G401 (cell line): Measurements from ENCODE around the gene KCNT2. TPM values are rescaled to one million over a fixed set of nuclear protein-coding genes. Genes with fewer than 3 reads are reported as not detected.

ENCODE experiments used
- DNase-seq: peaks from one replicate; pipeline ENCODE4 v3.0.0-alpha.2; 2015; ENCODE audit warnings: low spot score
- in situ Hi-C: cut with HindIII; loops from 2 replicates; pipeline ENCODE4 v1.10.0; 2016; ENCODE audit warnings: low sequenced_read_pairs, mixed read lengths
- total RNA-seq: library from RNA; depleted of rRNA; stranded (reverse); fragments of >200 nt; shearing (Covaris generic); gene quantifications from 2 replicates; pipeline ENCODE4 v1.2.3, GENCODE V29; 2014

KCNT2 gene
- total RNA-seq, 1 experiment from 2014 or later: 0.92 TPM

DNA sequence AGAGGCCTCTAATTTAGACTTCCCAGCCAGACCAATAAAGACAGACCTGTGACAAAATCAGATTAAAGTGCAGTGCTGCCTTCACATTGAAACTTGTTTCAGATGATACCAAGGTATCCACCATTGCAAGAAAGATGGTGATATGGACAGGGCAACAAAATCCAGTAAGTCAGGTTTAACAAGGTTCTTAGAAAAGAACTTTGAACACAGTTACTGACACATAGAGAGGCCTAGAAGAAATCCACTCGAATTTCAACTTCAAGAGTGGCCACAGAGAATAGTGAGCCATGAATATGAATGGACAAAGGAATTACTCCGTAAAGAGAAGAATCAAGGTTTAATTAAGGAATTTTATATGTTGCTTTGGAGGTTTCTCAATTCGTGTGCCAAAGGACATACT is 230.4 kb downstream of the KCNT2 start:
- no peak for DNase-seq
- in situ Hi-C loops: no loop called here

DNA sequence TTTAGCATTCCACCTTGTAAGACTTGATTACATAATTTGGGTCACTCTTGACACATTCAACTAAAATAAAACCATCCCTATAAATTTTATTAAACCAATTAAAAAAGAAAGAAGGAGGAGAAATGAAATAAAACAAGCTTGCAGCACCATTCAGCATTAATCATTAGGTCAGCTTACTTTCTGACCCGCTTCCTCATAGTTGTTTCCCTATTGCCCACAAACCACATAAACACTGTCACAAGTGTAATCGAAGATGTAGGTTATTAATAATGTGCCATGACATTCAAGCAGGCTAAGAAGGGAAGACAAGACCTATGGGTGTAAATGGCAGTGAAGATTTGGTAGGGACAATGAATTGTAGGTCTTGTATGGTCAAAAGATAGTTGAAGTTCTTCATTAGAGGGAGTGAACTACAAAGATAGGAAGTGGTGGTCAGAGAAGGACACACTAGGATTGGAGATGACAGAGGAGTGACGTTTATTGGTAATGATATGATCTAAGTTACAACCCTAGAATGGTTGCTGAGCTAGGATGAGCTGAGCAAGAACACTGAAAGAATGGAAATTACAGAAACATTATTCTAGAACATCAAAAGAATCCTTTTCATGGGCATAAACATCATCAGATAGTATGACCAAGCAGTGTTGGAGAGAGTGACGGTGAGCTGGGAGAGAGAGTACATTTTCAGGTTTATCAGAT is 231.5 kb downstream of the KCNT2 start:
- no peak for DNase-seq
- in situ Hi-C loops: no loop called here

DNA sequence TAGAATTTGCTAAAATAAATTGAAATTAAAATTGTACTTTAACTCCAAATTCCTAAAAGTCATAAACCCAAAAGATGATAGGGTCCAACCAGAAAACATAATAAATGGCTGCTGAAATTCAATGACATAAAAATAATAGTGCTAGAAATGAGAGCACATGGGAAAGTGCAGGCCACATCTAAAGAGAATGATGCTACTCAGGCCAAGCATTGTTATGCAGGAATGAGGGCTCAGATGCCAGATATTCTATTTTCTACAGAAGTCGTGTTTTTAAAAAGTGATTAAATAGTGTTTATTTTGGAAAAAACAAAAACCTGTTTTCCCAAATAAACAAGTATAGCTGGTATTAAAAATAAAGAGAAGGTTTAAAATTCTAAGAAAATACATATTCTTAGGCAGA is 234.4 kb downstream of the KCNT2 start:
- in situ Hi-C loops: no loop called here
- DNase-seq: no peak

DNA sequence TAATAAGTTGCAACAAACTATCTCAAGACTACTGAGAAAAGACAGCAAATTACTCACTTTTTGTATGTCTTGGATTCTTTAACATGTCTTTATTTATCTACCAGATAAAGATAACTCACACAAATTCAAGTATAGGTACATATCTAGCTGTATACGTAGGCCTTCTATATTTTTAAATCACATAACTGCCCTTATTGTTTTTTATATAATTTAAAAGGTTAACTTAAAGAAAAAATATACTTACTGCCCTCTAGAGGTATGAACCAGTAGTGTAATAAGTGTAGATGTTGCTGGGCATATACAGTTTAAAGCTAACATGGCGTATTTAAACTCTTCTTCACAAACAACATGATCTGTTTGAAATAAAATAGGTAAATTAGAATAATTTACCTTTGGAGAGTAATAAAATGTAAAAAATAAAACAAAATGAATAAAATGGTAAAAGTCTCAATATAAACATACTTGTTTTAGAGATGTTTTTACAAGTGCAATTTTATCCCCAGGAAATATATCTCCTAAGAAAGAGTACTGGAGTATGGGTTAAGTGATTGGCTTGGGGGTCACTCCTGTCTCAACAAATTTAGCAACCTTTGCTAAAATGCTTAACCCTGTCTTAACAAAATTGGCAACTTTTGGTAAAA is 235.2 kb downstream of the KCNT2 start:
- peak; percentile 8 for DNase-seq
- in situ Hi-C loops: no loop called here

DNA sequence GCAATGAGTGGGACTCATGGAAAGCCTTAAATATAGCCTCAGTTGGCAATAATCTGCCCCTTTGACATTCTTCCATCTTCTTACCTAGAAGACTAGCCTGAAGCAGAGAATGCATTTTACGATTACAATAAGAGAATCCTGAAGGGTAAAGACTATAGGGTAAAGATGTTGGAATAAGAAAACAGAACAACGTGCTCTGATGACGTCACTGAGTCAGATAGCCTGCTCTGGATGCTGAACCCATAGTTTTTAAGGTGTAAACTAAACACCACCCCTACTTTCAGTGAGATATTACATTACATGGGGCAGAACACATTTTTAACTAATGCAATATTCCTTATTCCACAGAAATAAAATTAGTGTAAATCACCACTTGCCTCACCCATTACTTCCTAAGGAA is 240.4 kb downstream of the KCNT2 start:
- no peak for DNase-seq
- in situ Hi-C loops: no loop called here

DNA sequence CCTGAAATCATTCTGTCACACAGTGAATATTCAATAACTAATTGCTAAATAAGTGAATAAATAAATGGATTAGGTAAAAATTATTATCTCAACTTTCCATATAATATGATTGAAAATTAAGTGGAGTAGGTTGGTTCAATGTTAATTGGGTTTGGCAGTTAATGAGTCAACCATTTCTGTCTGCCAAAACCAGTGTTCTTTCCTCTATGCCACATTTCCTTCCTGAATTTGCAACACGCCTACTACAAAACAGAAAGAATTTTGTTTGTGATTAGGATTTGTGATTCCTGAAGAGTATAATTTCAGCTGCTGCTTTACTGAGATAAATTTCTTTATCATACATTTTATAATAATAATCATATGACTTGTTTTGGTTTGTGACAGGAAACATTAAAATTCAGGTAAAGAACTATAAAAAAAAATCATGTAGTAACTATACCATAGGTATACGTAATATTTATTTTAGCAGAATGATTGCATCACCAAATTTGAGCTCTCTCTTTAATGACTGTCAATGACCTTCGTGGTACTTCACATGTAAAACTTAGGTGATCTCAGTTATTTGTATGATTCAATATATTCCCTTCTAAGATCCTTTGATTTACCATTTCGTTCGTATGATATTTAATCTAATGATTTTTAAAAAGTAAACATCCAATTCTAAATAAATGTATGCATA is 241.3 kb downstream of the KCNT2 start:
- in situ Hi-C loops: no loop called here
- DNase-seq: no peak

DNA sequence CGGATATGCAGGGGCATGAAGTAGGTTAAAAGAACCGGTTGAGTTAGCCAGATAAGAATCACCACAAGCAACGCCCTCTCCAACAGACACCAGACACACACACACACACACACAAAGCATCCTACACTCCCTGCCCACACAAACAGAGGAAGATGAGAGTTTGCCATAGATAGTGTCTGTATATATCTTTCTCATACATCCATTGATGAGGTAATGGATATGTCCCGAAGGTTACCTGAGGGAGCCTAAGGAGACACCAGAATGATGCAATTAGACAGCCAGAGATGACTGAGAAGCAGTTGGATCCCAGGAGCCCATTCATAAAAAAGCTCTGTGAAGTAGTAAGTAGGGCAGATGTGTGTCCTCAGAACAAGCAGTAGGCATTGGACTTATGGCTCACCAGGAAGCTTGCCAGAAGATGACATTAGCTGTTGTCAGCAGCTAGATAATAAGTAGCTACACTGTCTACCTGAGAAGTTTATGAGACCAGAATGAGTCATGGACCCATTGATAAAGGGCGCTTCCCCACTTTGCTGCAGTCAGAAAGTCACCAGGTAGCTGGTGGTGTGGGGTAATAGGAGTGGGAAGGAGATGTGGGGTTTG is 247.0 kb downstream of the KCNT2 start:
- no peak for DNase-seq
- in situ Hi-C loops: no loop called here

DNA sequence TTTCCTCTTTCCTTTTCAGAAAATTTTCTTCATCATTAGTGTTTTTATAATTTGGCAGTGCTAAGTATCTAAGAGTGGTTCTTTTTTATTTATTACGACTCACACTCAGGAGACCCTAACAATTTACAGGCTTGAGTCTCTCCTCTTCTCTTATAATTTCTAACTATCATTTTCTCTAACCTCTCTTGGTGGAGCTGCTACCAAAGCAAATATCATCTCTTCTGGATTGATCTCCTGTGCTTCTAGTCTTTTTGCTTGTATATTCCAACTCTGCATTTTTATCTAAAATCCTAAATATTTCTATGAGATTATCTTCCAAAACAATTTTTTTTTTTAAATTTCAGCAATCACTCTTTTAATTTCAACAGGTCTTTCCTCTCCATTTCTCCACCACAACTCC is 250.3 kb downstream of the KCNT2 start:
- no peak for DNase-seq
- in situ Hi-C loops: no loop called here

DNA sequence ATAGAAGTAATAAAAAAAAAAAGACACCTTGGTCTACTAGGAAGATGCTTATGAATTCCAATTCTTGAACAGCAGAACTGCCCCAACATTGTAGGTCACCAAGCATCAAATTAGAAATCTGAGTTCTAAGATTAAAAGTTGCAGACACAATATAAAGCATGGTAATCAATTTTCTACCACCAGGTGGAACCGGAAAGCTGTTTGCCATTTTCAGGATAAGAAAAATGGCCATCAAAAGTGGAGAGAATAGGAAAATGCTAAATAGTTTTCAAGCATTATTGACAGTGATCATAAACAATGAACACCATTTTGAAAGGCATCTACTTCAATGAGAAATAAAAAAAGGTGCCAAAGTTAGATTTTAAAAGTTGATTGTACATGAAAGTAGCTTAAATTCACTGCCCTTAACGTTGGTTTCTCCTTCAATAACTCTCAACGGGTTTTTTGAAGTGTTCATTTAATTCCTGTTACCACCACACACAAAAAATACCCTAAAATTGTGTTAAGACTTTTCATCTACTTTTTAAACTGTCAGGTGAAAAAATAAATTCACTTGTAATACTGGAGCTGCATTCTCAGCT is 252.9 kb downstream of the KCNT2 start:
- in situ Hi-C loops: no loop called here
- peak; percentile 8 for DNase-seq

DNA sequence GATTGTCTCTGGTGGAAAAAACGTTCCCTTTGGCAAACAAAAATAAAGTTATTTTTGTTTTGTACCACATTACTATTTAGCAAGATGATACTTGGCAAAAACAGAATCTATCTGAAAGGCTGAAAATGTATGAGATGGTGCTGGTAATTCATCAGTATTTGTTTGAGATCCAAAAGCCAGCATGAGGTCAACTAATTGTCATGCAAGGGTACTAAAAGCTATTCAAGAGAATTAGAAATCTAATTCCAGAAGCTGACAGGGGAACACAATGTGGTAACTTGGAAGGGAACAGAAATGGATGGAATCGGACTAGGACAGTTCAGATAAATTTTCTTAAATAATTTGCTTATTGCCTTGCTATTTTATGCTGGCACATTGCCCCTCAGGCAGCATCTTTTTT is 263.8 kb downstream of the KCNT2 start:
- in situ Hi-C loops: no loop called here
- peak; percentile 17 for DNase-seq

DNA sequence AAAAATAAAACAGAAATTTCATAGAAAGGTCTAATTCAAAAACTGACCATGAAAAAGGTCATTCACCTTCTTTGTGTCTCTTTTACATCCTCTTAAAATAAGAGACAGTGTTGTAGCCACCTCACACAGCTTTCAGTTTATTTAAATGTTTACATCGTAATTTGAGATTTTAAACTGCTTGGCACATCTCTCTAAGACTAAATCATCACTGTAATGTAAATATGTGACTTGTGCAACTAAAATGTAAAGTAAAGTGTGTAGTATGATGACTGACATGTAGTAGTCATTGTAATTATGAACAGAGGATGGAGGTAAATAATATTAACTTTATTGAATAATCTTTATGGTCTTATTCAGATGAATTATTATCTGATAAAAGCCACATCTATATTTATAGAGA is 283.9 kb downstream of the KCNT2 start:
- no peak for DNase-seq
- in situ Hi-C loops: no loop called here

DNA sequence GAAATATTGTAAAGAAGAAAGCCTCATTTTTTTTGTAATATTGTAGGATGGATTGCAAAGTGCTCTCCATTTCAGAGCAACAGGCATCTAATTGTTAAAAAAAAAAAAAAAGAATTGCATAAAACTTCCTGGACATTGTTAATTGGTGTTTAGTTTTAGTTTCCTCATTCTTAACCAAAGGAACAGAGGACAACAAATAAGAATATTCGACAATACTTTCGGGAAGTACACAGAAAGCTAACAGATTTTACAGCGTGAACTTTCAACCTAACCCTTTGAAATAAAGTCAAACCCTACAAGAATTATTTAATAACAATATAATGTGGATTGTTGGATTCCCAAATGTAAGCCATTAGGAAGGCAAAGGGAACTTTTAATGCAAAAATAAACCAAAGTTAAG is 284.4 kb downstream of the KCNT2 start:
- in situ Hi-C loops: no loop called here
- DNase-seq: no peak

DNA sequence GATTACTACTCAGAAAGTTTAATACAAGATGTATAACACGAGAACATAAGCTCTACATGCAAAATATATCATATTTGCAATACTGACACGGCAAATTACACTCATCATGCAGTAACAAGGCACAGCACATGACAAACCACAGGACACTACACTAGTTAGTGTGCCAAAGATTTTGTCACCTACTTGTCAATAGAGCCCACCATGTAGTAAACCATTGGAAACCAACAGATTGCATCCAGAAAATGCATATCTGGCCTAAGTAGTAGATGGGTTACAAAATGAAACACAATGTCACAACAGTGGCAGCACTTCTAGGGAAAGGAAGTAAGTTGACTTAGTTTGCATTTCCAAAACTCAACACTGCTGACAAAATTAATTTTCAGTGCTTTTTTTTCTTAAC is 288.9 kb downstream of the KCNT2 start:
- in situ Hi-C loops: no loop called here
- no peak for DNase-seq

DNA sequence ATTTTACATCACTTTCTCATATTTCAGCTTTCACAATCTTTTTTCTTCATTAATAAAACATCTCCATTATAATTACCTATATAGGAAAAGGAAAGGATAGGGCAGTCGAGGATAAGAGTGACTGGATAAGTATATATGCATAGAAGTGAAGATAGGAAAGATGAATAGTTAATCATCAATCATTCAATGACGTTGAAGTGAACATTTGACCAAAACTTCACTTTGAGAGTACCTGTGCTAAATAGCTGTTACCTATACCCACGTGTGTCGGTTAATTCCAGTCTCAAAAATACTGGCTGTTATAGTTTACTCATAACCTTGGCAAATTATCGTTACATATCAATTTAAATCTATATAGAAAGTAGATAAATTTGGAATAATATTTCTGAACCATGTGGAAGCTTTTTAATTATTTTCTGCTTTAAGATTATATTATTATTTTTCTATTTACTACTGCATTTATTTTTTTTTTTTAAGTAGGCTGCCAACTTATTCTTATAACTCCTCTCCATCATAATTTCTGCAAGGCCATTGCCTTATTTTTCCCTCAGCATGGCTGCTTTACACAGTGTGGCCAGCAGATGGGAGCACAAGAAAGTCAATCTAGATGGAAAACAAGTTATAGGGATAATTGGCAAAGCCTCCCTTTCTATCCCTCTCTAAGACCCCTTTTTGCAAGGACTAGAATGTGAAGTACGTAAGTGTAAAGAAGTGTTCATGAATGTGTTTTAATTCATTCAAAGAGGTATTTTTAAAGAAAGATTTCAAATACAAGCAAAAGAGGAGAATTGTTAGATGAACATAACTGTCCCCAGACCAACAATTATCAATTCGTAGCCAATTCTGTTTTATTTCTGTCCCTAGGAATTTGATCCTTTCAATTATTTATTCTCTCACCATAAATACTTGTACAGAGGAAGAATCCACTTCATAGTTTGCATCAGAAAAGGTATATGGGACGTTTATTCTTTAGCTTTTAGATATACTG is 290.4 kb downstream of the KCNT2 start:
- in situ Hi-C loops: no loop called here
- DNase-seq: peak; percentile 16

DNA sequence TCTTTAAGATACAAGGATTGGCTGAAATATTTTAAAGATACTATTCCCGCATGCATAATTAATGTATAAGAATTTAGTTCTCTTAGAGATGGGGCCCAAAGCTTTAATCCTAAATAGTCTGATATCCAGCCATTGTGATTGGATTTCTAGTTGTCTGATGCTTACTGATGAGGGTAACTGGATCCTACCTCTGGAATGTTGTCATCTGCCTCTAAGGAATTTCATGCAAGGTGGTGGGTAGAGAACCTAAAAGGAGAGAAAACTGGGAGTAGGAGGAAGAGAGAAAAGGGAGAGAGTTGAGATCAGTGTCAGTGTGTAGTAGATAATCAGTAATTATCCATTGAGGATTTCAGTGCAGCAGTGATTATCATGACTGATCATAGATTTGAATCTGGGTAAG is 295.5 kb downstream of the KCNT2 start:
- DNase-seq: no peak
- in situ Hi-C loops: no loop called here

DNA sequence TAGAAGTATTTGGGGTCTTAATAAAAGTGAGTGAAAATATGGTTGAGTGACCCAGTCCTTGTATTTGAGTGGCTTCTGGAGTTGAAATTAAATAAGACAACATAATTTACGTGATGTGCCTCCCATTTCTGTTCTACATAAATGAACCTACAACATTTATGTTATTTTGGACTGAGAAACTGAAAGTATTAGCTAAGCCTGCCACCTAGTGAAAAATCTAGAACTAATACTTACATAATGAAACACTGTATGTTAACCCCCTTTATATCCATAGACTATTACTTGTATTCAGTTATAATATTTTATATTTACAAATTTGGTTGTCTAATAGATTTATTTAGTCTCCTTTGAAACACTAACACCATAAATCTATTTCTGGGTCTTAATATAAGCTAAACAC is 298.9 kb downstream of the KCNT2 start:
- DNase-seq: peak; percentile 13
- in situ Hi-C loops: no loop called here

DNA sequence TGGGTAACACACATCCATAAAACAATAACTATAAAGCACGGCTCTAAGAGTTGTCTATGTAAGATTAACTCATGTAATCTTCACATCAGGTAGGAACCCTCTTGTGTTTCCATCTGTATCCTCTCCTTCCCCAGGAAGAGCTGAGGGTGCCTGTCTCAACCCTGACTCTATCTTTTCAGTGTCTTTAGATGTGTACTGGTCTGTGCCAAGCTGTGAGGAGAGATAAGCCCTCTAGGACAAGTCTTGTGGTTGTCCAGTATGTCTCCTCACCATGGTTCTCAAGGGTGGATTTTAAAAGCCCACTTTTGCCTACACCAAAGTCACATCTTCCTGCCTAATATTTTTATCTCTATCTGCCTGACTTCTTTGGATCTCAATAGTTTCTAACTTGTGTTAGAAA is 300.1 kb downstream of the KCNT2 start:
- in situ Hi-C loops: no loop called here
- DNase-seq: no peak

DNA sequence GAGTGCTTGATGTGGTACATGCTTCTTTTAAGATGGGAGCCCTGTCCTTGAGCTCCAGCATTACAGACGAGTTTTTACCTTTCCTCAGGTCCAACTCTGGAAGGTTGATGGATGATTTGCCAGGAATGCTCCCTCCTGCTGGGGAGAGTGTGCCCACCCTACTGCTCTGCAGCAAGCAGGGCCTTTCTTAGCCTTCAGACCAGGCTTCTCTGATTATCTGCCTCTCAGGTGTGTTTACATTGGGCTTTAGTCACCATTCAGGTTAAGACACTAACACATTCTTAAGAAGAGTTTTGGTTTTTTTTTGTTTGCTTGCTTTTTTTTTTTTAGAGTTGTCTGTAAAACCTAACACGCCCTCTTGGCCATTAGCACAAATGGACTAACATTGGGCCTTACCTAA is 301.8 kb downstream of the KCNT2 start:
- DNase-seq: no peak
- in situ Hi-C loops: no loop called here

DNA sequence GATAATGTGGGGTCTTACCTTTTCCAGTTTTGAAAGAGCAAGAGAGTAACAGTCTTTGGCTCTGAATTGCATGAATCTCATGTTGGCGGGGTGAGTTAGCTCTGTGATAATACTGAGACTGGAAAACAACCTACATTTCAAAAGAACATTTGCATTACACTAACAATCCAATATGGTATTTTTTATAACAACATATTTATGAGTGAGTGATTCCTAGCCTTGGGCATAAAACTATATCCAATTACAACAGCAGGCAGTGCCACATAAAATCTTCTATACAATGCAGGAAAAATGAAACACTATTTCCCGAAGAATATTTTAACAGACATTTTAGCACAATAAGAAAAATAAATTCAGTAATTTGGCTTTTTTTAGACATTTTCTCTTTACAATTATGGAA is 303.0 kb downstream of the KCNT2 start:
- no peak for DNase-seq
- in situ Hi-C loops: no loop called here
